ENCODE measurements around the gene RETREG1.
"Not testable (repeated sequence)": the region's sequence is repeated elsewhere in the genome, so short reads cannot be mapped to it uniquely, and the experiment has no call there.

RETREG1 gene

DNA sequence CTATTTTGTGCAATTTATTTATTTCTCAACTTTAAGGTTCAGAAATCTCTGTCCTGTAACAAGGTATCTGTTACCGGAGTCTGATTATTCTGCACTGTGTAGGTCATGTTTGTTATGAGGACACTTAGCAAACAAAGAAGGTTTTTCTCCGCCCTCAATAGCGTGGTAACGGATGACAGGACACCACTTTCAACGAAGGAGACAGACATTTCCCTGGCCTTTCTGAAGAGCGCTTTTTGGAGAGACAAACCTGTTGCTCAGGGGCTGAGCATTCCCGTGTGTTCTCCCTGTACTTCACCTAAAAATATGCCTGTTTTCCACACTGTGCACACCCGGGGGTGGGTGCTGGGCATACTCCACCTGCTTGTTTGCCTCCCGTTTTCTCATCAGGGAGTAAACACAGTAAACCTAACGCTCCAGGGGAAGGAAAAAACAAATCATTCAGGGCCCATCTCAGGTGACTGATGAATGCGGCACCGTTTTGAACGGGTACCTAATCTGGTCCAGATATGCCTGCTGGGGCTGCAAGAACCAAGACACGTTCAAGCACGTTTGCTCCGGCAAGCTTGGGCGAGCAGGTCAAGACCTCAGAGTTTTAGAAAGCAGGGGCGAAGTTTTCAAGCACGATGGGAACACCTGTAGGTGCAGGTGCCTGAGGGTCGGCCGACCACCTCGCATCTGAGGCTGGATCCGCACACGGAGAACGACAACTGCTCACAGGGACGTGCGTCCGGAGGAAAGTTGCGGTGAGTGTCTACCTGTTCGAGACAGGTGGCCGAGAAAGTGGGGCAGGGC lies 859 bp downstream of the RETREG1 start:
- no peak for DNase-seq

- no peak for DNase-seq
Measured at GRCh38 chr5:16612007-16612406, 4.8 kb downstream of the RETREG1 start.

GRCh38 chr5:16610896-16611295 lies 5.9 kb downstream of the RETREG1 start:
- not testable (repeated sequence) for DNase-seq

DNA sequence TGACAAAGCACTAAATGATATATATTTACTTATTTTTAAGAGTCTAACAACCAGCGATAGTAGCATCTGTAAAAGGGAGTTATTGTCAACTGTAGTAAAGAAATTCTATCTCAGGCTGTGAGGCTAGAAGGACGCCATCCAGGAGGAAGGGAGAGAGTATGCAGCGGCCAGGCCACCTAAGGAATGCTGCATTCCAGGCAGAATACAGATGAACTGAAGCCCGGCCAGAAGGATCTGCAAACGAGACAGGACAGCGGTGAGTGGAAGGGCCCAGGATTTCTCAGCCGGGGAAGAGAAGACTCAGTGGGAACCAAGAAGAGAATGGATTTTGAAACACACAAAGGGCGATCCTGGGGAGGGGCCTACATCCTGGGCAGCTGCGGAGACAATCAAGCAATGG lies 7.4 kb downstream of the RETREG1 start:
- no peak for DNase-seq

DNA sequence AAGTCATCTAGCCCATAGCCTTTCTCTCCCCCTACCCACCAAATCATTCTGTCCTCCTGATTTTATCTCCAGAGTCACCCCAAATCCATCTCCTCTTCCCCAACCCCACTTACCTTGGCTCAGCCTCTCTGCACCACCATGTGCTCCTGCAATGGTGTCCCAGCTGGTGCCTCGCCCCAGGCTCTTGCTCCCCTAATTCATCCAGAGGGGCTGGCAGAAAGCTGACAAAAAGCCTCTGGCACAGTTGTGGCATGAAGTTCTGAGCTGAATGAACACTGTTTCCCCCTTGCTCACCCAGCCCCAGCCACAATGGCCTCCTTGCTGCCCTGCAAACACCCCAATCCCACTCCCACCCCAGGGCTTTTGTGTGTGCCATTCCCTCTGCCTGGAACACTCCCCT lies 10.2 kb downstream of the RETREG1 start:
- DNase-seq, result no peak

DNA sequence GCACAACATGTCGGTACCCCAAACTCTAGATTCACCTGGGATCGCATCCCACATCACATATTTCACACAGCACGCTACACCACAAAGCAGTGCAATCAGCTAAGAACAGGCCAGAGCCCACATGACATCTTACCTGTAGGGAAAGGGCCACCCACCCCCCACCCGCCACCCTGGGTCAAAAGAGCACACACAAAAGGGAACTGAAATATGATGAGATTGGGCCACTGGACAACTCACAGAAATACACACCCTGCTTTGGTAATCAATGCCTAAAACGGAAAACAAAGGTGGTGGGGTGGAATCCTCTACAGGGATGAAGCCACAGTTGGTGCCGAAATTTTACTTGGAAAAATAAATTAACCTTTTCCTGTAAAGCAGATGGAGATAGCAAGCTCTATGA lies 13.1 kb downstream of the RETREG1 start:
- DNase-seq, result no peak

GRCh38 chr5:16603295-16603694 lies 13.5 kb downstream of the RETREG1 start:
- no peak for DNase-seq

DNA sequence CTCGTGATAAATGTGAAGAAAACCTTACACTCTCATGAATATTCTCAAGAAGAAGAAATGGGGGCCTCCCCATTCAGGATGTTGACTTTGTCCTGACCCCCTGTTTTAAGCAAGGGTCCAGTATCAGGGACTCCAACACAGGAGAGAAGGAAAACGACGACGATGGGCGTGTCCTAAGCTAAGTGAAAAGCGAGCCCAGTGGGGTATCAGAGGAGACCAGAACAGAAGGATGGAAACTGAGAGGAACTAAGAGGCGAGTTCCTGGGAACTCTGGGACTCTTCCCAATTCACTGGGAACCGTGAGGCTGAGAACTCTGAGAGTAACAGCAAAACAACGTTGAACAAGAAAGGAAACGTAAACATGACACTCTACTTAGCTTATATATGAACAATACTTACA lies 14.6 kb downstream of the RETREG1 start:
- DNase-seq, result no peak

DNA sequence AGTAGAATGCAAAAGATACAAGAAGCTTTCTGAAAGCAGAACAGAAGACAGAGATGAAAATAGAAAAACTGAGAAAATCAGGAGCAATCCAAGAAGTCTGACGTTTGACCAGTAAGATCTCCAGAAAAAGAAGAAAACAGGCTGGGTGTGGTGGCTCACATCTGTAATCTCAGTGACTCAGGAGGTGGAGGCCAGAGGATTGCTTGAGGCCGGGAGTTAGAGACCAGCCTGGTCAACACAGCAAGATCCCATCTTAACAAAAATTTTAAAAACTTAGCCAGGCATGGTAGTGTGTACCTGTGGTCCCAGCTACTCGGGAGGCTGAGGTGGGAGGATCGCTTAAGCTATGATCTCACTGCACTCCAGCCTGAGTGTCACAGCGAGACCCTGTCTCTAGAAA lies 15.9 kb downstream of the RETREG1 start:
- no peak for DNase-seq

DNA sequence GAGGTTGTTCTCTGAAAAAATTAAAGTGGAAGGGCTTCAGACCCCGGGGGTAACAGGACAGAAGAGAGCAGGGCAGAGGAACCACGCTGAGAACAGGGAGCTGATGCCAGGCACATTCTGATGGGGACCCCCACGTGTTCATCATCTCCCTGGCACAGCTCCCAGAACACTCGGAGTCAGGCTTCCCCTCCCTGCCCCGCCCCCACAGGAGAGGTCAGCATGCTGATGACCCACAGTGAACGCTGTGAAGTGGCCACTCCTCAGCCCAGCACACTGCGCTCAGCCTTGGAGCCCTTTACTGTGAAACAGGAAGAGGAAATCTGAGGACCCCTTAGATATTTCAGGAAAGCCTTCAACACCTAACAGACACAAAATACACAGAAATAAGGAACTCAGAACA lies 16.4 kb downstream of the RETREG1 start:
- DNase-seq, result no peak

DNA sequence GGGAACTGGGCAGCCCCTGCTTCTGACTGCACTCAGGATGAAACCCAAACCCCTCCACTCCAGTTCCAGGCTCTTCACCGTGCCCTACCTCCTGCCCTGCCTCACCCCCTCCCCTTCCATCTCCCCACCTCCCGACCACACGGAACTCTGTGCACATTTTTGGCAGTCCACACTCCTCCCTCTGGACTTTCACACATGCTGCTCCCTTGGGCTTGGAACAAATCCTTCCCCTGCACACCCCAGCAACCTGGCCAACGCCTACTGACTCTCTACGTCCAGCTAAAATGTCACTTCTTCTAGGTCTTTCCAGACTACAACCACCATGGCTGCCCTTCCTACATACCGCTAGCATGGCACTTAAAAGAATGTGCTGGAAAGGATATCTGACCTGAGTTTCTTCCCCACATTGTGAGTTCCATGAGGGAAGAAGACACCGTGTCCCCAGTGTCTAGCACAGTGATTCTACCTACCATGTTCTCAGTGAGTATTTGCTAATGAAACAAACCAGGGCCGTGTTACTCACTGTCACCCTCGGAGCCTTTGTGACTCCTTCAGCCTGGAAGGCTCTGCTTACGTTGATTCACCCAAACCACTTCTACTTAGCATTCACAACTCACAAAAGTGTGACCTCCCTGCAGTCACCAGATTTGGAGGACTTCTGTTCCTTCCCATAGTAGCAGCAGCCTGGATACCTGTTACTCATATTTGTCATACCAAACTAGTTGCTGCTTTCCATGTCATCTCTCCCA lies 18.7 kb downstream of the RETREG1 start:
- DNase-seq, result no peak

- no peak for DNase-seq
Measured at GRCh38 chr5:16596581-16596940, 20.2 kb downstream of the RETREG1 start.

DNA sequence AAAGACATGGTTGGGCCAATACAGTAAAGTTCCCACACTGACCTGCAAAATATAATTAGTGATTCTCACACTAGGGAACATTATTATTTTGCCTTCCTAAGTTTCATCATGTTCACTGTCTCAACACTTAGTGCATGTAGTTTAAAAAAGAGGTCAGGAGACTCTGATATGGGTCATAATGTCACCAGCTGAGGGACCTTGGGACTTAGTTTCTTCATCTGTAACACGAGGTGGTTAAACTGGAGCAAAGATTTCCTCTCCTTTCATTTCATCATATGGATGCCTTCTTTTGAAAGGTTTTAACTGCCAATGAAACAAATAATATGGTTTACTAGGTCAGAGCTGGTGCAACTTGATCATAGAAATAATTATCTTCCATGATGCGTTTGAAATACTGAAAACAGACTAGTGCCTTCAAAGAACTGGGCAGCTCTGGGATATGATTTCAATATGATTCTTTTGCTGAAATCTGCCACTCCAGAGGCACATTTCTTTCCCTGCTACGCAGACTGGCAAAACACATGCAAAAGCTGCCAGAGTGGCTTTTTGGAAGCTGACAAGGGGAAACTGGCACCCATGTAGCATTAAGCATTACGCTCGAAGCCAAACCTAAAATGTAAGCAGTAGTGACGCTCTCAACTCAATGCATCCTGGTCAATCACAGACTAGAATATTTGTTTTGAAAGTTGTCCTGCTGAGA lies 20.8 kb downstream of the RETREG1 start:
- DNase-seq, result no peak

DNA sequence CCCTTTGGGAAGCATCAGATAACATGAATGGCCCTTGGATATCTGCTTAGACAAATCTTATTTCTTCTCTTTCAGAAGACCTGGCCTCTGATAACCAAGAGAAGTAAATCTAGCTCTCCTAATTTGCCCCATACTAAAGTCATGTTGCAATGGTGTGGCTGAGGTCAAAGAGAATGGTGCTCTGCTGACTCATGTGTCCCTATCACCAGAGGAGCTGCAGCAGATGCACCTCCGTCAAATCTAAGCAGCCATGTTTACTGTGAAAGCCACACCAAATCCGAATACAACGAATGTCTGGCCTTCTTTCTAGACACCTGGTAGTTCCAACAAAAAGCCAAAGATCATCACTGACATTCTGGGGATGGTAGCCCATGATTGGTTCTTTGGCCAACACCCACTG lies 23.2 kb downstream of the RETREG1 start:
- no peak for DNase-seq

- no peak for DNase-seq
Measured at GRCh38 chr5:16593013-16593412, 23.8 kb downstream of the RETREG1 start.

DNA sequence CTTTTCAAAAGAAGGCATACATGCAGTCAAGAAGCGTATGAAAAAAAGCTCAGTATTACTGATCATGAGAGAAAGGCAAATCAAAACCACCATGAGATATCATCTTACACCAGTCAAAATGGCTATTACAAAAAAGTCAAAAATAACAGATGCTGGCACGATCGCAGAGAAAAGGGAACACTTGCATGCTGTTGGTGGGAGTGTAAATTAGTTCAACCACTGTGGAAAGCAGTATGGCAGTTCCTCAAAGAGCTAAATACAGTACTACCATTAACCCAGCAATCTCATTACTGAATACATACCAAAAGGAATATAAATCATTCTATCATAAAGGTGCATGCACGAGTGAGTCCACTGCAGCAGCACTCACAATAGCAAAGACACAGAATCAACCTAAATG lies 24.5 kb downstream of the RETREG1 start:
- no peak for DNase-seq

DNA sequence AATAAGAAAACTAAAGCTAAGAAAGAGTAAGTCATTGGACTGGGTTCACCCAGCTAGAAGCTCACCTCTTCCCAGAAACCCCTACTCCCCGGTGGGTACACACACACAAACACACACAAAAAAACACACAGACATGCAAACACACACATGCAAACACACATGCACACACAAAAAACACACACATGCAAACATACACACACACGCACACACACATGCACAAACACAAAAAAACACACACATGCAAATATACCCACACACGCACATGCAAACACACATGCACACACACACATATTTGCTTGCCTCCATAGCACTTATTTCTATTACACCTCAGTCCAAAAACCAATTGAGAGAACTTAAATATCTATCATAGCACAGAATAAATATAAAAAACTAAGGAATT lies 26.1 kb downstream of the RETREG1 start:
- DNase-seq, result no peak

DNA sequence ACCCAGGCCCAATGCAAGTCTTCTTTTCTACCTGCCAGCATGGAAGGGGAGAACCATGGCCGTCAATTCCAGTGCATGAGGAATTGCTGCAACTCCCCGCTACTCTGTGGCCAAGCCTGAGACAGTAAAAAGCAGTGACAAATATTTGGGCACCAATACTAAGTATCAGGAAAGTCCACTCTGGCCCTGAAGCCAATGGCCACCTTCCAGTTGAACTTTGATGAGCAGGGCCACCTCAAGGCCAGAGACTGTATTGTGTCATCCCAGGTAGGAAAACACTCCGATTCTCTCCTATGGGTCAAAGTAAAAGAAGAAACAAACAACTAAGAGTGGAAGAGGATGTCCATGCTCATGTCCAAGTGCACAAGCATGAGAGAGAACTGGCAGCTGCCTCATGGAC lies 27.1 kb downstream of the RETREG1 start:
- no peak for DNase-seq

DNA sequence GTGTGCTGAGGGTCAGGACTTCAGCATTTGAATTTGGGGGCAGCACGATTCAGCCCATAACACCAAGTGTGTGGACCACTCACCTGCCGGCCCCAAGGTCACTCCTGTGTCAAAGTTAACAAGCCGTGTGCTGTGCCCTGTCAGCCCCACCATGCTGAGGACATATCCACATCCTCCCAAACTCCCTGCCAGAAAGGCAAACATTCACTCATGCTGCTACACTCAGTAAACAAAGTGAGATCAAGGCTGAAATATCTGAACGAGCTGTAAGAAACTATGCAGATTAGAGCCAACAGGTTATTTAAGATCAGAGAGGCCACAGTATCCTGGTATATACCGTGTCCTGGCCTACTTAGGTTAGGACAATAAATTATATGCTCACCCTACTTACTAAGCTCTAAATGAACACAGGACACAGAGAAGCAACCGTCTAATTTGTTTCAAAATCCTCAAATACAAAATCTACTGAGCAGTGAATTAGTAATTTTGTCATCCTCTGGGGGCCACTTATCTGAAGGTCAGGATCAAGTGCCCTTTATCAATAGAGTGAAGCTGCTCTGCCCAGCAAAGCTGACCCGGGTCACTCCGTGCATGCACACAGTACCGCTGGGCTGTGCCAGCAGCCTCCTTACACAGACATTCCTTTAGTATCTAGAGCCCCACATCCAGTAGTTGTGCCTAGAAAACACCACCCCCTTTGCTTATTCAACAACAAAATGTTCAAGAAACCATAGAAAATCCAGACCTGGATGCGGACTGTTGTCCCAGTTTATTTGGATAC lies 28.2 kb downstream of the RETREG1 start:
- DNase-seq, result no peak

- DNase-seq, result no peak
Measured at GRCh38 chr5:16586556-16586955, 30.2 kb downstream of the RETREG1 start.

DNA sequence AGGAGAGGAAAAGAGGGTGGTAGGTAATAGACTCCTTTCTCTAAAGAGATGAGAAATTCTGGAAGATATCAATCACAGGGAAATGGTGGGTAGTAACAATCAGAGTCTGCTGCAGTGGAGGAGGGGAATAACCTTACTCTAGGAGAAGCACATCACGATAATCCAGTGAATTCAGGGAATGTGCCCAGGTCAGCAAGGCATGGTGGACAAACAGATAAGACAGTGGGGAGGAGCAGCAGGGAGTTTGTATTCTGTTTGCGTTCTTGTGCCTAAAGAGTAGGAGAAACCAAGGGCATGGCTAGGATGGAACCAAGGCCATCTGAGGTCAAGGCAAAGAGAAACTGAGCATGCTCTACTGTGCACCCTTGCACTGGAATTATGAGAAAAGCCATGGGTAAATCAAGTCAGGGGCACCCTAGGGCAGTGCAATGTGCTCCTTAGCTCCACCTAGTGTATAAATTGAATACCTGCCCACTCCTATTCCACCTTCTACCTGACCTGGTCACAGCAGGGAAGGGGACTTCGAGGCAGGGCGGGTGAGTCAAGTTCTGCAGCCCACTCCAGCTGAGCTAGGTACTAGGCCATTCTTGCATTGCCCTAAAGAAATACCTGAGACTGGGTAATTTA lies 31.6 kb downstream of the RETREG1 start:
- no peak for DNase-seq

- no peak for DNase-seq
Measured at GRCh38 chr5:16582081-16582480, 34.7 kb downstream of the RETREG1 start.

GRCh38 chr5:16580382-16580781 lies 36.4 kb downstream of the RETREG1 start:
- no peak for DNase-seq

Measured in NCI-H446 treated with DMSO at 0.1 percent for 48 hours (cell line).